ENCODE data around the gene COLEC11. TPM values are rescaled to one million over a fixed set of nuclear protein-coding genes. Genes with fewer than 3 reads are reported as not detected.

The COLEC11 gene
- total and polyA plus RNA-seq, 10 of the 15 experiments (the other 5 are each of a cell fraction or from before 2014, with no cell fraction given), result 0.08 to 0.74 (median 0.14) TPM; not detected in 4

GRCh38 chr2:3601561-3602271 lies 6.8 kb downstream of the COLEC11 start (continued):
- TF ChIP-seq RCOR1 (conservative IDR thresholded peaks at IDR 0.05; ENCODE audit: low read depth, low read length) (no peak), RAD21 (IDR thresholded peaks at IDR 0.05; ENCODE audit: insufficient read depth, low read depth, low read length) (no peak), E2F4 (IDR thresholded peaks at IDR 0.05; ENCODE audit: low read depth, low read length) (no peak), HDGF (IDR thresholded peaks at IDR 0.05) (no peak), SMAD1 (IDR thresholded peaks at IDR 0.05; ENCODE audit: low read depth, partially characterized antibody) (no peak), PRDM15 (CRISPR knock-in tag; IDR thresholded peaks at IDR 0.05) (no peak), ZNF592 (IDR thresholded peaks at IDR 0.05) (no peak), KLF5 (IDR thresholded peaks at IDR 0.05; ENCODE audit: partially characterized antibody) (no peak), RB1 (IDR thresholded peaks at IDR 0.05; ENCODE audit: borderline replicate concordance) (no peak), YBX1 (IDR thresholded peaks at IDR 0.05) (no peak)

All from GM12878 (cell line).